OCI-LY7 (cell line): ENCODE measurements around the gene TAF10. TPM values are rescaled to one million over a fixed set of nuclear protein-coding genes. Genes with fewer than 3 reads are reported as not detected.

Source experiments
- BruUV-seq: library from RNA; stranded (reverse); fragments of 400-500 nt; replicated peaks from 2 replicates; lab custom pipeline; 2021; lab: Mats Ljungman, UMichigan
- CTCF ChIA-PET: fragments of 300-600 bp; sonication (Branson Sonifier 250); formaldehyde crosslinking; loops from one replicate; lab custom pipeline; 2022; ENCODE audit warnings: antibody characterized with exemption; ENCODE audit not compliant: unreplicated experiment; lab: Charles Lee
- POLR2A ChIA-PET: fragments of 300-600 bp; sonication (Branson Sonifier 250); formaldehyde crosslinking; loops from one replicate; lab custom pipeline; 2022; ENCODE audit warnings: antibody characterized with exemption; lab: Charles Lee
- DNase-seq: peaks from one replicate; pipeline ENCODE4 v3.0.0-alpha.2; 2015; ENCODE audit warnings: low spot score
- H2AFZ ChIP-seq: fragments of 200-600 bp; sonication (generic), shearing (Covaris generic); 2 replicates; pipeline ENCODE4 v1.6.1; 2014; ENCODE audit warnings: mild to moderate bottlenecking, antibody characterized with exemption, low read length, moderate library complexity
- H3K27ac ChIP-seq: fragments of 200-600 bp; sonication (generic); 2 replicates; pipeline ENCODE4 v1.5.1; 2014; ENCODE audit warnings: mixed run types, low read depth, mild to moderate bottlenecking, moderate library complexity, low read length, inconsistent platforms; ENCODE audit not compliant: poor library complexity, severe bottlenecking
- H3K36me3 ChIP-seq: fragments of 200-600 bp; sonication (generic); 2 replicates; pipeline ENCODE4 v1.6.1; 2014; ENCODE audit warnings: mild to moderate bottlenecking, antibody characterized with exemption, low read length, moderate library complexity, mixed read lengths; ENCODE audit not compliant: insufficient read depth
- H3K4me1 ChIP-seq: fragments of 200-600 bp; sonication (generic); 2 replicates; pipeline ENCODE4 v1.5.1; 2014; ENCODE audit warnings: mild to moderate bottlenecking, low read length; ENCODE audit not compliant: insufficient read depth, poor library complexity, severe bottlenecking
- H3K4me2 ChIP-seq: fragments of 200-600 bp; sonication (generic); 2 replicates; pipeline ENCODE4 v1.6.1; 2014; ENCODE audit warnings: mild to moderate bottlenecking, low read length
- H3K4me3 ChIP-seq: fragments of 200-600 bp; sonication (generic); 2 replicates; pipeline ENCODE4 v1.5.1; 2014; ENCODE audit warnings: mild to moderate bottlenecking, low read depth, low read length; ENCODE audit not compliant: poor library complexity, severe bottlenecking
- H3K79me2 ChIP-seq: fragments of 200-600 bp; sonication (generic); 2 replicates; pipeline ENCODE4 v1.6.1; 2016; ENCODE audit warnings: low read depth, mild to moderate bottlenecking, low read length, moderate library complexity, mixed read lengths; ENCODE audit not compliant: insufficient read depth
- H3K9me2 ChIP-seq: fragments of 200-600 bp; sonication (generic); 2 replicates; pipeline ENCODE4 v1.6.1; 2016; ENCODE audit warnings: mild to moderate bottlenecking, low read length, mixed read lengths; ENCODE audit not compliant: insufficient read depth
- H3K9me3 ChIP-seq: fragments of 200-600 bp; sonication (generic); 2 replicates; pipeline ENCODE4 v1.6.1; 2014; ENCODE audit warnings: mild to moderate bottlenecking, mixed run types, low read length, mixed read lengths
- H4K20me1 ChIP-seq: fragments of 200-600 bp; sonication (generic); 2 replicates; pipeline ENCODE4 v1.6.1; 2014; ENCODE audit warnings: mild to moderate bottlenecking, antibody characterized with exemption, low read length, moderate library complexity, mixed read lengths; ENCODE audit not compliant: insufficient read depth
- CTCF ChIP-seq: fragments of 200-600 bp; sonication (generic); conservative IDR thresholded peaks from 2 replicates; pipeline ENCODE4 v1.5.1; 2014; ENCODE audit warnings: mild to moderate bottlenecking, antibody characterized with exemption, low read length, moderate library complexity, mixed read lengths
- EZH2phosphoT487 ChIP-seq: fragments of 200-600 bp; sonication (generic); IDR thresholded peaks from 2 replicates; pipeline ENCODE4 v1.6.1; 2018; ENCODE audit warnings: low read depth, borderline replicate concordance, mild to moderate bottlenecking, mixed run types, antibody characterized with exemption, low read length, moderate library complexity, mixed read lengths
- intact Hi-C: fragments of 100-400 bp; cut with micrococcal nuclease; formaldehyde crosslinking; loops from one replicate; pipeline ENCODE4 v1.10.0; 2022; ENCODE audit not compliant: unreplicated experiment
- total RNA-seq, 2 experiments: library from RNA; depleted of rRNA in 1 of 2; stranded (reverse); fragments of >200 nt in 1 of 2; shearing (Covaris generic) in 1 of 2; gene quantifications; 2 replicates each; pipeline ENCODE4 v1.2.3, GENCODE V29; 2014 to 2022

Gene TAF10
- total RNA-seq, 2 experiments from 2014 or later: 117 to 146 TPM

DNA sequence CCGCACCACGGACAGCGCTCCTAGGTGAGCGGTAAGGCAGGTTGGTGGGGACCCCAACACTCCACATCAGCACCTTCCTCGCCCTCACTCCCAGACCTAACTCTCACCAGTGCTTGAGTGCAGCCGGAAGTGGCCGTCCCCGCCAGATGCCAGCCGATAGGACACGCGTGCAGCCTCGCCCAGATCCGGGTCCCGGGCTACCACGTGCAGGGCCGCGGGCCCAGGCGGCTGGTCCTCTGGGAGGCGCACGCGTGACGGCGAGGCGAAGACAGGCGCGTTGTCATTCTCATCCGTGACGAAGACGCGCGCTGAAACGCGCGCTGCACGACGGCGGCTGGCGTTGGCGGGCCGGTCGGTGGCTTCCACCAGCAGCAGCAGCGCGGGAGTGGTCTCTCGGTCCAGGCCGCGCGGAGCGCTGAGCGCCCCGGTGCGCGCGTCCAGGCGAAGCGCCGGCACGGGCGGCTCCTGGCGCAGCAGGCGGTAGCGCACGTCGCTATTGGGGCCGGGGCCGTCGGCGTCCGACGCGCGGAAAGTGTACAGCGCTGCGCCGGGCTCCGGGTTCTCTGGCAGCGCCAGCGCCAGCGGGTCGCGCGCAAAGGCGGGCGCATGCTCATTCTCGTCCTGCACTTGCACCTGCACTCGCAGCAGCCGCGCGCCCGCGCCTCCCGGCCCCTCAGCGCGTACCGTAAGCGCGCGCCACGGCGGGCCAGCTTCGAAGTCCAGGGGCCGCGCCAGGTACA is 18.0 kb upstream of the TAF10 start:
- no peaks in the 10 kb centered on the region for H3K9me3 ChIP-seq
- intact Hi-C loops: no loop called here
- POLR2A ChIA-PET: interaction anchor here (1.2 kb wide), 1 partner anchor 12 kb away, joined by 4 read pairs; no protein-coding TSS in a partner anchor
- no peaks in the 10 kb centered on the region for H3K9me2 ChIP-seq
- H3K79me2 ChIP-seq: no peaks in the 10 kb centered on the region
- no peak for DNase-seq
- no peak overlapping the region for H3K27ac ChIP-seq
- CTCF ChIA-PET: no interaction called here
- H3K4me2 ChIP-seq: no peak overlapping the region
- H3K4me1 ChIP-seq: no peaks in the 10 kb centered on the region
- BruUV-seq: no TSS peak
- no peaks in the 10 kb centered on the region for H4K20me1 ChIP-seq
- H3K4me3 ChIP-seq: no peak overlapping the region
- no peaks in the 10 kb centered on the region for H3K36me3 ChIP-seq
- H2AFZ ChIP-seq: no peak overlapping the region
- TF ChIP-seq EZH2phosphoT487: no peak
- no peak for TF ChIP-seq CTCF

DNA sequence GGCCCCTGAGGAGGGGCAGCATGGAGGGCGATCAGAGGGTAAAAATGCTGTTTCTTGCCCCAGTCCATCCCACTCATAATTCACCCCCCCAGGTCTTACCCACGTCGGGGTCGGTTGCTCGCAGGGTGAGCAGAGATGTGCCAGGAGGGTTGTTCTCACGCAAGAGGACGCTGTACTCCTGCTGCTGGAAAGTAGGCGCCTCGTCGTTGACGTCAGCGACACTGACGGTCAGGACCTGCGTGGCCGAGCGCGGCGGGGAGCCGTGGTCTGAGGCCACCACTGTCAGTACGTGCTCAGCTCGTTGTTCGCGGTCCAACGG is 17.5 kb upstream of the TAF10 start:
- intact Hi-C loops: no loop called here
- H2AFZ ChIP-seq: no peak overlapping the region
- no peak overlapping the region for H3K4me3 ChIP-seq
- no peaks in the 10 kb centered on the region for H3K9me2 ChIP-seq
- DNase-seq: no peak
- no peak overlapping the region for H3K4me2 ChIP-seq
- TF ChIP-seq EZH2phosphoT487 (no peak), CTCF (no peak)
- no peak overlapping the region for H3K27ac ChIP-seq
- no peaks in the 10 kb centered on the region for H3K79me2 ChIP-seq
- H3K9me3 ChIP-seq: no peaks in the 10 kb centered on the region
- H3K36me3 ChIP-seq: no peaks in the 10 kb centered on the region
- H3K4me1 ChIP-seq: no peaks in the 10 kb centered on the region
- BruUV-seq: no TSS peak
- ChIA-PET CTCF (no interaction called here), POLR2A (interaction anchor here (1.2 kb wide), 1 partner anchor 13 kb away, joined by 4 read pairs; no protein-coding TSS in a partner anchor)
- no peaks in the 10 kb centered on the region for H4K20me1 ChIP-seq

- H3K4me2 ChIP-seq: no peak overlapping the region
- no peaks in the 10 kb centered on the region for H3K4me1 ChIP-seq
- H4K20me1 ChIP-seq: no peaks in the 10 kb centered on the region
- H3K36me3 ChIP-seq: no peaks in the 10 kb centered on the region
- H3K79me2 ChIP-seq: no peaks in the 10 kb centered on the region
- H3K9me3 ChIP-seq: no peaks in the 10 kb centered on the region
- no TSS peak for BruUV-seq
- H3K27ac ChIP-seq: no peak overlapping the region
- no peak overlapping the region for H3K4me3 ChIP-seq
- CTCF ChIA-PET: no interaction called here
- no peak overlapping the region for H2AFZ ChIP-seq
- DNase-seq: no peak
- no peak for TF ChIP-seq CTCF
- no peak for TF ChIP-seq EZH2phosphoT487
- intact Hi-C loops: no loop called here
- H3K9me2 ChIP-seq: no peaks in the 10 kb centered on the region
- POLR2A ChIA-PET: interaction anchor here (1.2 kb wide), 2 partner anchors 9 to 14 kb away, joined by 4 to 5 read pairs; partner anchors contain the start of gene TPP1
These were observed 16.5 kb upstream of the TAF10 start for GRCh38 chr11:6628526-6628925.
